ENCODE results near the gene MAPKAPK3. TPM values are rescaled to one million over a fixed set of nuclear protein-coding genes. Genes with fewer than 3 reads are reported as not detected.
A peak's percentile ranks its signal among the peaks of the same experiment; 100 is the strongest.

The MAPKAPK3 gene
- total RNA-seq, 1 donor from 2014 or later, result 359 TPM

- peaks cover 78% of the 10 kb centered on the region for H3K4me1 ChIP-seq
These were observed 32.5 kb downstream of the MAPKAPK3 start for GRCh38 chr3:50649451-50649931.

GRCh38 chr3:50650018-50650417, 33.1 kb downstream of the MAPKAPK3 start:
- intact Hi-C loops (cut with micrococcal nuclease), result no loop called here
- H3K9me3 ChIP-seq (replicated peaks), result no peaks in the 10 kb centered on the region
- peak overlapping the region; percentile 36 for H3K4me3 ChIP-seq
- no peak for TF ChIP-seq CTCF (IDR thresholded peaks at IDR 0.05; ENCODE audit: borderline replicate concordance)
- DNase-seq, result no peak
- peak overlapping the region; percentile 90 for H3K27ac ChIP-seq (replicated peaks)
- peaks cover 33% of the 10 kb centered on the region for H3K36me3 ChIP-seq
- no peaks in the 10 kb centered on the region for H3K27me3 ChIP-seq (ENCODE audit: low read depth)
- peaks cover 72% of the 10 kb centered on the region for H3K4me1 ChIP-seq

More at GRCh38 chr3:50649451-50649931, 32.5 kb downstream of the MAPKAPK3 start:
- no peaks in the 10 kb centered on the region for H3K9me3 ChIP-seq (replicated peaks)
- intact Hi-C loops (cut with micrococcal nuclease), result no loop called here
- DNase-seq, result peak; percentile 79
- H3K36me3 ChIP-seq, result peaks cover 33% of the 10 kb centered on the region
- no peaks in the 10 kb centered on the region for H3K27me3 ChIP-seq (ENCODE audit: low read depth)
- H3K27ac ChIP-seq (replicated peaks), result peak overlapping the region; percentile 90
- TF ChIP-seq CTCF (IDR thresholded peaks at IDR 0.05; ENCODE audit: borderline replicate concordance), result no peak
- H3K4me3 ChIP-seq, result peak overlapping the region; percentile 36

- TF ChIP-seq CTCF (IDR thresholded peaks at IDR 0.05; ENCODE audit: borderline replicate concordance), result no peak
- Histone ChIP-seq H3K9me3 (replicated peaks) (no peaks in the 10 kb centered on the region), H3K4me1 (peaks cover 61% of the 10 kb centered on the region), H3K36me3 (peaks cover 20% of the 10 kb centered on the region), H3K27ac (replicated peaks) (peak overlapping the region; percentile 90), H3K27me3 (ENCODE audit: low read depth) (no peaks in the 10 kb centered on the region), H3K4me3 (no peak overlapping the region)
- intact Hi-C loops (cut with micrococcal nuclease), result no loop called here
- no peak for DNase-seq
These were observed 34.5 kb downstream of the MAPKAPK3 start for GRCh38 chr3:50651445-50651844.

- TF ChIP-seq CTCF (IDR thresholded peaks at IDR 0.05; ENCODE audit: borderline replicate concordance), result no peak
- intact Hi-C loops (cut with micrococcal nuclease), result no loop called here
- Histone ChIP-seq H3K4me1 (peaks cover 55% of the 10 kb centered on the region), H3K27me3 (ENCODE audit: low read depth) (no peaks in the 10 kb centered on the region), H3K27ac (replicated peaks) (peak overlapping the region; percentile 90), H3K9me3 (replicated peaks) (no peaks in the 10 kb centered on the region), H3K4me3 (no peak overlapping the region), H3K36me3 (peaks cover 14% of the 10 kb centered on the region)
- DNase-seq, result no peak
These were observed 35.1 kb downstream of the MAPKAPK3 start for GRCh38 chr3:50651920-50652529.

- DNase-seq, result peak; percentile 49
- Histone ChIP-seq H3K27ac (replicated peaks) (peak overlapping the region; percentile 90), H3K27me3 (ENCODE audit: low read depth) (no peaks in the 10 kb centered on the region), H3K4me1 (peaks cover 48% of the 10 kb centered on the region), H3K36me3 (peaks cover 7% of the 10 kb centered on the region), H3K4me3 (no peak overlapping the region), H3K9me3 (replicated peaks) (no peaks in the 10 kb centered on the region)
- peak; percentile 61 for TF ChIP-seq CTCF (IDR thresholded peaks at IDR 0.05; ENCODE audit: borderline replicate concordance)
- intact Hi-C loops (cut with micrococcal nuclease), result no loop called here
These were observed 35.8 kb downstream of the MAPKAPK3 start for GRCh38 chr3:50652709-50653108.

Data from left ventricle myocardium inferior (tissue), 1 donor.